ENCODE results near the gene CHST4.

- TF ChIP-seq CTCF (conservative IDR thresholded peaks at IDR 0.05) (no peak), ZFX (IDR thresholded peaks at IDR 0.05) (no peak)
Measured at GRCh38 chr16:71504901-71505300, 21.3 kb upstream of the CHST4 start.

All from C4-2B (cell line).